Stimulated activated CD4-positive, alpha-beta T cell treated with anti-CD3 and anti-CD28 coated beads, Interleukin-12 subunit alpha, Interleukin-12 subunit beta, amount 100 ng/mL, for 48 hours (primary cell): ENCODE results near the gene ESR1.
A peak's percentile ranks its signal among the peaks of the same experiment; 100 is the strongest.

Source experiments
- DNase-seq, 3 donors: peaks; one replicate each; pipeline ENCODE4 v3.0.0-alpha.2; 2020; ENCODE audit warnings: low read depth in 2 of 3, low spot score in 1 of 3

Gene ESR1

DNA sequence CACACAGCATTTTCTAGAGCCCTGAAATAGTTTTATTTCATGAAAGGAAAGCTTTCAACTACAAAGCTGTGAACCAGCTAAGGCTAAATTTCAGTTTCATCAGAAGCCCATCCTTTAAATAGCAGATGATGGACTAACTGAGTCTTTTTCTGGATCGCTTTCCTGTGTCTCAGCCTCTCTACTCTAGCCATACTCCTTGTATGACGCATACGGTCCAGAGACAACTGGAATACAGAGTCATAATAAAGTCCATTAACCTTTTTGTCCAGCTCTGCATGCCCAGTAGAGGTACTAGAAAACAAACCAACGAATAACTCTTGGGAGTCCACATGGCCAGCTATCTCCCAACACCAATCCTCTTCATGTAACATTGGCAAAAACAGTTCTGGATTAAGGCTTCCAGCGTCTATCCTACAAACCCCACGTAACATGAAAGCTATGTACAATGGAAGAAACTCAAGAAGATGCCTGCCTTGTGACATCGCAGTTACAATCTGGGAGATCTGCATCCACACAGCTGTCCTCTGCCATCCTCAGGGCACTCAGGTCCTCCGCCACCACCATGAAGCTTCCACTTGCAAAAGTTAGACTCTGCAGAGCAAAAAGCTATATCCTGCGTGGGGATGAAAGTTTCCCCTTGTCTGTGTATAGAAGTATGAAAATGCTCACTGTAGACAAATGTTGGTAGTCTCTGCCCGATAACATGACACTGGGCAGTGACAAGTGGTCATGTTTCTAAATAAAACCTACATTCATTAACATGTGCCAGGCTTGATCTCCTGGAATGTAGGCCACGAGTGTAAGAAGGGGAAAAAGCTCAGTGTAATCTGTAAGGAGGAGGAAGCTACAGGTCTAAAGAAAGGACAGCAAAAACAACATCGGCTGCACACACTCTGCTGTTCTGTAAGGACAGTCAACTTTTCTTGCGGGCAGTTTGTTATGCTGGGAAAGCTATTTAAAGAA, 360.4 kb downstream of the ESR1 start:
- no peak for DNase-seq

DNA sequence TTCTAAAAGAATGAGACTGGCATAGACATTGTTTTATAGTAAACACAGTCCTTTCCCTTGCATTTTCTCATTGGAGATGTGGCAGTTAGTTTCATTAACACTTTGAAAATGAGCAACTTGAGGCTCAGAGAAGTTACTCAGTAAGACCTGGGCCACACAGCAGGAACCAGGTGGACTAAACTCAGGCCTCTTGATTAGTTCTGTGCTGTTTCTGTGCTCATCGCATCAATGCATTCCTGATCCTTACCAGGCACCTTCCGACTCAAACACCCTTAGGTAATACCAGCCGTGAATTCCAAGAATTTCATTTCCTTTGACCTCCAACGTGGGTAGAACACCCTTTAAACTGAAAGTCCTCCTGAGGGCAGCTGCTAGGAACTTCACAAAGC, 362.8 kb downstream of the ESR1 start:
- no peak for DNase-seq

DNA sequence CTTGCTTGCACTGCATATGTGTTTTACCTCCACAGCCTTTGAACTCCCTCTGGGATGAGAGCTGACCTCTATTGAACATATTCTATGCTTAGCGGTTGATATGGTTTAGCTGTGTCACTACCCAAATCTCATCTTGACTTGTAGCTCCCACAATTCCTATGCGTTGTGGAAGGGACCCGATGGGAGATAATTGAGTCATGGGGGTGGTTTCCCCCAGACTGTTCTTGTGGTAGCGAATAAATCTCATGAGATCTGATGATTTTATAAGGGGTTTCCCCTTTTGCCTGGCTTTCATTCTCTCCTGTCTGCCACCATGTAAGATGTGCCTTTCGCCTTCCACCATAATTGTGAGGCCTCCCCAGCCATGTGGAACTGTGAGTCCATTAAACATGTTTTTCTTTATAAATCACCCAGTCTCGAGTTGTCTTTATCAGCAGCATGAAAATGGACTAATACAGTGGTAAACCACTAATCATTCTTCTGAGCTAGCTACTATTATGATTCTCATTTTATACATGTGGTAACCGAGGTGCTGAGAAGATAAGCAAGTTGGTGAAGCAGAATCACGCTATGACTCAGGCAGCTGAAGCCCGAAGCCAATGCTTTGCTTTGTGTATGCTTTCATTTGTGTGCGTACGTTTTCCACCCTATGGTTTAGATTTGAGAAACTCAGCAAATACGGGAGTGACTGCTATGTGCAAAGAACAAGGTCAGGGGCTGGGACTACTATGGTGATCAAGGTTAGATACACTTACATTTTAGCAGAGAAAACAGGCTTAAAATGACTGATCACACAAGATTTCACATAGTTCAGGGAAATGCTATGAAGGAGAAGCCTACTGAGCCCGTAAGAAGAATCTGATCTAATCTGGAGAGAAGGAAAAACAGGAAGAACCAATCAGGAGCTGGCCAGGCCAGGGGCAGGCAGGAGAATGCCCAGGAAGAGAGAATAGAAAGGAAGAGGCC, 363.5 kb downstream of the ESR1 start:
- peak; percentile 60 to 64 (median 61) for DNase-seq

DNA sequence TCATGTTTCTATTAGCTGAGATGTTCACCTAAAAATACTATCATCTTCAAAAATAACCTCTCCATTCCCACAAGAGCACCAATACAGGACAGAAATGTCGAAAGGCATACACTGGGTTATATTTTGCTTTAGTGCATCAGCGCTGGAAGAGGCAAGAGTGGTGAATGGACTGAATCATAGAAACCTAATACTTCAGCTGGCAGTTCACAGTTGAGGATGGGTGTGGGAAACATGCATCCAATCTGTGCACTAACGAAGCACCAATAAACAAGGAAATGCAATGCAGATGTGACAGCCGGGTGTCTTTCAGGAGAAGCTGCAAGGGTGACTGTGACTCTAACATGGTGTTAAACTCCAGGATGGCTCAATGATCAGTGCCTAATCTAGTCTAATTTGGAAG, 365.8 kb downstream of the ESR1 start:
- no peak for DNase-seq

DNA sequence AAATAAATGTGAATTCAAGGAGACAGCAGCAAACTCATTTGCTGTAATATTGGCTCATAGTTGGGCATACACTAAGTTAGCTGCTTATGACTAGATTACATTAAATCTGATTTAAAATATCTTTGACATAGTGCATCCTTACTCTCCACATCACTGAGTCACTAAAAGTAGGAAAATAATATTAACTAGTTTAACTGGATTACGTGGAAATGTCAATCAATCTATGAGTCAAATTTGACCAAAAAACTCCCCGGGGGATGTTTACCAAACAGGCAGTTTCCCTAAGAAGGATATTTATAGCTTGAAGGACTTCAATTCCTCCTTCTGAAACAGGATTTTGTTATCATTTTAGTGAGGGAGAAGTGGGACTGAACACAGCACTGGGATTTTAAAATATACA, 366.5 kb downstream of the ESR1 start:
- no peak for DNase-seq

DNA sequence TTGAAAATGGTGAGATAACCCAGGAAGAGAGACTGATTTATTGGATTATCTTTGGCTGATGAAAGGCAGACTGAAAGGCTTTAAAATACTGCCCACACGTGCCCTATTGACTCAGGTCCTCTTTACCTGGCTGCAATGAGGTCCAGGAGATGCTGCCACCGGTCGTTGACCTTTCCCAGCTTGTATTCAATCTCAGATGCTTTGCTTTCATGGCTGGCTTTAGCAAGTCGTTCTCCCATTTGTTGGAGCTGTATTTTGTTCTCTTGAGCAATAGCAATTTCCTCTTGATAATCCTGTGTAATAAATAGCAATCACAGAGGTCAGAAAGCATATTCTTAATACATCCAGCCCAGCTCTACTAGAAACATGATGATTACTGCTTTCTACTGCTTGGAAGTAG, 368.8 kb downstream of the ESR1 start:
- DNase-seq = no peak
